NT2/D1 (cell line): Measurements from ENCODE around the gene AFAP1L1.

ENCODE experiments used
- DNase-seq: peaks from one replicate; pipeline ENCODE4 v3.0.0-alpha.2; 2011; ENCODE audit warnings: low read depth, low spot score
- H3K27me3 ChIP-seq: 2 replicates; pipeline ENCODE4 v1.6.0; 2011; ENCODE audit warnings: mild to moderate bottlenecking; ENCODE audit not compliant: insufficient read length, insufficient read depth
- H3K36me3 ChIP-seq: 2 replicates; pipeline ENCODE4 v1.6.1; 2011; ENCODE audit warnings: mild to moderate bottlenecking, low read length, mixed read lengths; ENCODE audit not compliant: insufficient read depth, insufficient read length
- H3K4me1 ChIP-seq: 2 replicates; pipeline ENCODE4 v1.5.1; 2011; ENCODE audit not compliant: insufficient read depth, insufficient read length
- H3K4me3 ChIP-seq: 2 replicates; pipeline ENCODE4 v1.5.1; 2011; ENCODE audit warnings: low read depth; ENCODE audit not compliant: insufficient read length
- H3K9ac ChIP-seq: 2 replicates; pipeline ENCODE4 v1.6.0; 2011; ENCODE audit warnings: low read depth; ENCODE audit not compliant: insufficient read length
- H3K9me3 ChIP-seq: 2 replicates; pipeline ENCODE4 v1.5.1; 2011; ENCODE audit warnings: mild to moderate bottlenecking, low read length; ENCODE audit not compliant: insufficient read depth
- SUZ12 ChIP-seq: IDR thresholded peaks from 2 replicates; pipeline ENCODE4 v1.6.1; 2011; ENCODE audit not compliant: insufficient read length, insufficient read depth; ENCODE audit errors: extremely low read depth
- YY1 ChIP-seq: IDR thresholded peaks from 2 replicates; pipeline ENCODE4 v1.6.1; 2011; ENCODE audit not compliant: insufficient read length, insufficient read depth
- ZNF274 ChIP-seq: IDR thresholded peaks from 2 replicates; pipeline ENCODE4 v1.6.1; 2011; ENCODE audit warnings: mild to moderate bottlenecking, low read depth, low read length

AFAP1L1 gene

DNA sequence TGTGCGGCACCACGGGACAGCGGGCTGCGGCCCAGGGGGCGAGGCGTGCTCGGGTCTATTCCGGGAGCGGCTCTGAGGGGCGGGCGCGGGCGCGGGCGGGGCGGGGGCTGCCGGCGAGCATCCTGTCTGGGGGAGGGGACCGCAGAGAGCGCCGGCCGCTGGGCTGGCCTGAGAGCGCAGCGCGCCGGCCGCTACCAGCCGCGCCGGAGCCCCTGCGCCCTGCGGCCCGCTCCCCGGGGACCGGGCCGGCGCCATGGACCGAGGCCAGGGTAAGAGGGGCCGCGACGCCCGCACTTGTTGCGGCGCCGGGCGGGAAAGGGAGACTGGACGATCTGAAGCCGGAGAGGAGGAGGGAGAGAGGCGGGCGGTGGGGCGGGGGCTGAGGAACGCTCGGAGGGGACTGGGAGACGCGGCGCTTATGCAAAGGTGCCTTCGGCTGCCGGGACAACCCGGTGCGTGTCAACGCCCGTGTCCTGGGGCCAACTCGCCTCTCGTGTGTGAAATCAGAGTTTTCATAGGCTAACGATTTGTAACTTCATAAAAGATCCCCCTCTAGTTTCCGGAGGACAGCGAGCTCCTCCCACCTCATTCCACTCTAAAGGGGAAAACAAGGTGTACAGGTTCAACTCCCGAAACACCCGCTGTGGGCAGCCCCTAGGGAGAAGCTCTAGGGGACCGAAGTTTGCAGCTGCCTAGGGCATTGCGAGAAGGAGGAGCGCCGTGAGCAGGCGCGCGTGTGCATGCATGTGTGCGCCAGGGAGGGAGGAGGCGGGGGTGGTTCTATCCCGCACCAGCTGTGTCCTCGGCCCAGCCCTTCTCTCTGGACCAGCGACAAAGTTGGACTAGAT, at the start of gene AFAP1L1:
Gene AFAP1L1 (plus strand): TSS at position 144 of the 848 bp plus-strand sequence. CDS start 110 bp downstream, at position 254.
- peaks cover 21% of the 10 kb centered on the region for H3K27me3 ChIP-seq
- H3K4me3 ChIP-seq = peak within 1 kb of the TSS; percentile 59
- no peaks in the 10 kb centered on the region for H3K36me3 ChIP-seq
- no peak for DNase-seq
- TF ChIP-seq YY1 (no peak), SUZ12 (no peak), ZNF274 (no peak)
- H3K9me3 ChIP-seq = no peaks in the 10 kb centered on the region
- H3K9ac ChIP-seq = peak within 1 kb of the TSS; percentile 76
- H3K4me1 ChIP-seq = no peaks in the 10 kb centered on the region

DNA sequence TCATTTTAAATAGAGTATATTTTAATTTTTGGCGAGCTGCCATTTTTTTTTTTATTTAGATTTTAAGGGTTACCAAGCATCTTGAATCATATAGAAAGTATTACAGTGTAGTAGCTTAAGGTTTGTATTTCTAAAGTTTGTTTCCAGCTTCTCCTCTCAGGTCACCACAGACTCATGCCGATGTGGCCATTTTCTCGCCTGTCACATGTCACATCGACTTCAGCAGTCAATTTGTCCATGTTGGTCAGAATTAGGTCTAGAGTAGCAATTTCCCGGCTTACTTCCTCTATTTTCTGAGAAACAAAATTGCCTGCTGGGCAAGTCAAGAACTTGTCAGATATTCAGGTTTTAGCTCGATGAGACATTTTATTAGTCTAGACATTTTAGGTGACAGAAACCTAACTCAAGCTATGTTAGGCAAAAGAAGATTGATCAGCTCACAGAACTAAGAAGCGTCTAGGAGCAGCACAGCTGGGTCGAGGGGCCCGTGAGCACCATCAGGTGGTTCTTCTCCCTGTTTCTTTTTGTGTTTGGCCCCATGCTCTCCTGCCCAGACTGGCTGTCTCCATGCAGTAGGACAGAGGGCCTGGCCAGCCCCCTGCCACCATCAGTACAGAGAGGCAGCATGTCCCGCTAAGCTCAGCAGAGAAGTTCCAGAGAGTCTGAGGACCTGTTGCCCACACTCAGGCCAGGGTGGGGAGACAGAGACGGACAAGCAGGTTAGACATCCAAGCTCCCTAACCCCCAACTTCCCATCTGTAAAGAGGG, 48.4 kb upstream of the AFAP1L1 start:
- DNase-seq = no peak
- TF ChIP-seq YY1 = no peak
- no peak for TF ChIP-seq SUZ12
- H3K9ac ChIP-seq = no peak overlapping the region
- no peaks in the 10 kb centered on the region for H3K4me1 ChIP-seq
- no peaks in the 10 kb centered on the region for H3K9me3 ChIP-seq
- H3K4me3 ChIP-seq = no peak overlapping the region
- H3K36me3 ChIP-seq = no peaks in the 10 kb centered on the region
- H3K27me3 ChIP-seq = no peaks in the 10 kb centered on the region

DNA sequence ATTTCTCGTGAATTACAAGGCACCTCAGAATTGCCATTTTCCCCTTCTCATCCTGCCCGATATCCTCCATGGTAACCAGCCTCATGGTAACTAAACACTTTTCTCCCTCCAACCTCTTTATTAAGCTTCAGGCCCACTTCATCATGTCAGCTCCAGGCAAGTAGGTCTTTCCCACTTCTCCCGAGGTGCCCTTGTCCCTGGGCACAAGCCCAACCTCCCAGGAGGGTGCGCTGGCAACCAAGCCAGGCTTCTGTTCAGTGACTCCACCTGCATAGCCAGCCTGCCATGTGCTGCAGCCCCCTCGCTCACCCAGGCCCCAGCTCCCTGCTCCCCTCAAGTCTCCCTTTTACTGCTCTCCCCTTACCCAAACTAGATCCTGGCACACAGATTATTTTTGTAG, 47.4 kb upstream of the AFAP1L1 start:
- DNase-seq = no peak

DNA sequence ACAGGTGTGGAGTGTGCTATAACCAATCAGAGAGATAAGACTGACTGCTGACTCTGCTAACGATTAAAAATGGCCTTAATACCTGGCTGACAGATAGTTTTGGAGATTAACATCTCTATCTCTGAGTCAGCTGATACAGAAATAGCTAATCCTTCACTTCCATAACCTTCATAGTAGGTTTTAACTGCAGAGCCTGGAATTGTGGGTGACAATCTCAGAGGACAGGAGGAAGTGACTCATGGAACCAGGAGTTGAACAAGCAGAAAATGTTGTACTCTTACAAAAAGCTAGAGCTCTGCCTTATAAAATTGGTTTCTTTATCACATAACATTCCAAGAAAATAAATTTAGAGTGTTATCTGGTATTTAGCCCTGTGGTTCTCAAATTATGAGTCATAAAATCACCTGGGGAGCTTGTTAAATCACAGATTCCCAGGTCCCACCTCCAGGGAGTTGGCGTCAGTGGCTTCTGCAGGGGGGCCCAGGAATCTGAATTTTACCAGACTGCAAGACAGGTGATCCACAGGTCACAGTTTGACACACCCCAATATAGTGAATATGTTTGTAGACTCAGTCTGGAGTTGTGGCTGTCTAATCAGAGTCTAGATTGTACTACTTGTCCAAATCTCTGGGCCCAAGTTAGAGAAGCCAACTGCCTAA, 44.4 kb upstream of the AFAP1L1 start:
- no peak for DNase-seq
- Histone ChIP-seq H3K36me3 (no peaks in the 10 kb centered on the region), H3K4me3 (no peak overlapping the region), H3K27me3 (no peaks in the 10 kb centered on the region), H3K4me1 (no peaks in the 10 kb centered on the region), H3K9me3 (no peaks in the 10 kb centered on the region), H3K9ac (no peak overlapping the region)
- no peak for TF ChIP-seq SUZ12
- TF ChIP-seq ZNF274 = no peak
- TF ChIP-seq YY1 = no peak

More for the DNA sequence above, 47.4 kb upstream of the AFAP1L1 start:
- H3K27me3 ChIP-seq = no peaks in the 10 kb centered on the region
- TF ChIP-seq SUZ12 (no peak), ZNF274 (no peak), YY1 (no peak)
- no peaks in the 10 kb centered on the region for H3K4me1 ChIP-seq
- H3K9me3 ChIP-seq = no peaks in the 10 kb centered on the region
- no peaks in the 10 kb centered on the region for H3K36me3 ChIP-seq
- H3K4me3 ChIP-seq = no peak overlapping the region
- no peak overlapping the region for H3K9ac ChIP-seq

DNA sequence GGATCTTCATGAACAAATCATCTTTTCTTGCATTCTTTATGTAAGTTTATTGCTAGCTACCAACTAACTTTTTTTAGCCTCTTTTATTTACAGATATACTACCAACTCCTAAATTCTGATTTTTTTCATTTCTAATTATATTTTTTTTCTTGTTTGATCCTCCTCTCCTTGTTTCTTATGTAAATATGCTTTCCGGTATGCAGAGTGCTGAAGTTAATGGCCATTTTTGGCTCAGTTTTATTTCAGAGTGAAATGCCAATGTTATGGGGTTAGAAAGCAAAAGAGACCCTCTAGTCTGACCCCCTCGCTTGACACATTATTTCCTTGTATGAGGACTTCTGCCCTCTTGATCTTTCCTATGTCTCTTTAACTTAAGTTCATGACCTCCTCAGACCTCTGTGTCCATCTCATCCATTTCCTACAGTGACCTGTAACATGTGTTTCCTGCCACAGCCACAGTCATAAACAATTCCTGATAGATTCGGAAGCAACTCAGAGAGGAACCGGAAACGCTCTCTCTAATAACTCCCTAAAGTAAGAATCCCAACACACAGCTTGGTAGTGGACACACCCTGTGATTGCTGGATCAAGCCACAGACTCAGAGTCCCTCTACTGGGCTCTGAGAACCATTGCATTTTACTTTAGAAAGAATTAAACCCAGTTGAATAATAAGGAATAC, 42.9 kb upstream of the AFAP1L1 start:
- H3K36me3 ChIP-seq = no peaks in the 10 kb centered on the region
- DNase-seq = no peak
- H3K9me3 ChIP-seq = no peaks in the 10 kb centered on the region
- H3K4me3 ChIP-seq = no peak overlapping the region
- no peak overlapping the region for H3K9ac ChIP-seq
- TF ChIP-seq SUZ12 (no peak), ZNF274 (no peak)
- no peaks in the 10 kb centered on the region for H3K27me3 ChIP-seq
- no peaks in the 10 kb centered on the region for H3K4me1 ChIP-seq

DNA sequence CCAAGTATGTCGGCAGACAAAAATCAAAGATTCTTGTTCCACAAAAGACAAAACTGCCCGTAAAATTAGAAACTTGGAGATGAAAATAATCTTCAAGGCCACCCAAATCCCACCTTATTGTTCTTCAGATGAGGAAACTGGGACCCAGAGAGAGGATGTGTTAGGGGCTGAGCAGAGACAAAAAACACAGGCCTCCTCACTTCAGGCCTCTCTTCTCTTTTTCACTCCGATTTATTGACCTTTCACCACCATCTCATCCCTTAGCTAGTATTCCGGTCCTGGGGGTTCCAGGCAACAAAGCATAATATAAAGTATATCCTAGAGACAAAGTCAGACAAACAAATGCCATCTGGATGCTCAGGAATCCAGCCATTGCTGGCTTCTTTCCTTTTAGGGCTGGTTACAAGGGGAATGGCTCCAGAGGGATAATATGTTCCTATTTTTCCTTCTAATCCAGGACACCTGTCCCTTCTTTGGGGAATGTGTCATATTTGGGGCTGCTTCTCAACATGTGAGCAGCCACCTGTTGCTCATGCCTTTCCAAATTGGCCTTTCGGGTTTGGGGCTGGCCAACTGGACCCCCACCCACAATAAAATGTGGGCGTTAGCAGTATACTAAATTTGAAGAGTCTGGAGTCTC, 42.2 kb upstream of the AFAP1L1 start:
- Histone ChIP-seq H3K36me3 (no peaks in the 10 kb centered on the region), H3K27me3 (no peaks in the 10 kb centered on the region), H3K4me1 (no peaks in the 10 kb centered on the region), H3K9me3 (no peaks in the 10 kb centered on the region), H3K9ac (no peak overlapping the region), H3K4me3 (no peak overlapping the region)
- DNase-seq = no peak
- TF ChIP-seq SUZ12 (no peak), ZNF274 (no peak), YY1 (no peak)
